GM12892 (cell line): ENCODE measurements around the gene CDRT15.
A peak's percentile ranks its signal among the peaks of the same experiment; 100 is the strongest.
"Not testable (repeated sequence)": the region's sequence is repeated elsewhere in the genome, so short reads cannot be mapped to it uniquely, and the experiment has no call there.

ENCODE experiments used
- DNase-seq: peaks from one replicate; pipeline ENCODE4 v3.0.0; 2011; ENCODE audit not compliant: insufficient read length
- FAIRE-seq: peaks from 2 replicates; lab custom pipeline; 2011; peaks lifted over from hg19 to GRCh38; lab: Jason Lieb, UNC
- POLR2A ChIP-seq: IDR thresholded peaks from 2 replicates; pipeline ENCODE4 v1.6.1; 2011; ENCODE audit warnings: low read depth, low read length, control low read depth
- POLR2AphosphoS5 ChIP-seq: IDR thresholded peaks from 2 replicates; pipeline ENCODE4 v1.6.1; 2011; ENCODE audit warnings: low read depth, low read length, control low read depth
- TAF1 ChIP-seq: IDR thresholded peaks from 2 replicates; pipeline ENCODE4 v1.6.1; 2011; ENCODE audit warnings: low read depth, mild to moderate bottlenecking, control low read depth, low read length, borderline replicate concordance

Gene CDRT15

GRCh38 chr17:14196377-14196997 is 40.2 kb downstream of the CDRT15 start:
- TF ChIP-seq POLR2A (no peak), TAF1 (no peak), POLR2AphosphoS5 (no peak)
- FAIRE-seq (peak; percentile 71), DNase-seq (no peak)

DNA sequence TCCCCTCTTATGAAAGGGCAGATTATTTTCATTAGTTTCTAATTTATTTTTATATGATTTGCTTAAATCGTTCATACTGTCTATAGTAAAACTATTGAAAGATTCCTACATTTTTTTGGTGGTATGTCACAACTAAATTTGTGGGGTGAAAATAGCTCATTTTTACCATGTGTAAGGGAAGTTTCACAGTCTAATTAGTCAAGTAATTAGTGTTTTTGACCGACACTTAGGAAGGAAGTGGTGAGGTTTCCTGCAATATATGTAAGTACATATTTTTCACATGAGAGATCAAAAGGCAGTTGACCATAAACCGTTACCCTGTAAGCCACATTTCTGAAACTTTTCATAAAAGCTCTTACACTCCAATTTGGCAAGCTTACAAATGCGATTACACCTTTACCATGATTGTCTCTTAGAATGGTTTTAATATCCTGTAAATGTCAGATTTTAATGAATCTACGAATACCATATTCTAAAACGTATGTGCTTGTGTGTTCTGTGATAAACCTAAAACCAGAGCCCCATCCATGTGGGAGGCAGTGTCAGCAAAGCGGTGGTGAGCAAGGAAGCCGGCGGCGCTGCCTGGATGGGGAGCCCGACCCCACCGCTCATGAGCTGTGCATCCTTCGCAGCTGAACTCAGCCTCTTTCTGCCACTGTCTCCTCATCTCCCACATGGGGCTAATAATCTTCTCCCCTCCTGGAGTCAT is 43.9 kb downstream of the CDRT15 start:
- peak; percentile 17 for FAIRE-seq
- DNase-seq: not testable (repeated sequence)

- DNase-seq, FAIRE-seq: not testable (repeated sequence)
Observed at GRCh38 chr17:14192039-14192438, 44.6 kb downstream of the CDRT15 start.

GRCh38 chr17:14191469-14191868 is 45.2 kb downstream of the CDRT15 start:
- FAIRE-seq, DNase-seq: not testable (repeated sequence)

- FAIRE-seq, DNase-seq: not testable (repeated sequence)
Observed at GRCh38 chr17:14190774-14191173, 45.9 kb downstream of the CDRT15 start.

- not testable (repeated sequence) for FAIRE-seq, DNase-seq
Observed at GRCh38 chr17:14186443-14186842, 50.2 kb downstream of the CDRT15 start.
